ENCODE results near the gene CEP41.

CEP41 gene

GRCh38 chr7:130363026-130363847, 77.6 kb downstream of the CEP41 start:
- DNase-seq = no peak
- H3K27ac ChIP-seq = no peak overlapping the region
- peaks cover 10% of the 10 kb centered on the region for H3K9me3 ChIP-seq (ENCODE audit: severe bottlenecking)
- no peaks in the 10 kb centered on the region for H3K36me3 ChIP-seq
- TF ChIP-seq CTCF (IDR thresholded peaks at IDR 0.05; ENCODE audit: low read depth, low read length) = no peak
- no peaks in the 10 kb centered on the region for H3K27me3 ChIP-seq (ENCODE audit: insufficient read depth, low read depth, severe bottlenecking)
- H3K4me3 ChIP-seq (ENCODE audit: low read depth, low read length) = no peak overlapping the region

GRCh38 chr7:130362251-130362816, 78.5 kb downstream of the CEP41 start:
- Histone ChIP-seq H3K4me3 (ENCODE audit: low read depth, low read length) (no peak overlapping the region), H3K9me3 (ENCODE audit: severe bottlenecking) (peaks cover 10% of the 10 kb centered on the region), H3K36me3 (no peaks in the 10 kb centered on the region), H3K27ac (no peak overlapping the region), H3K27me3 (ENCODE audit: insufficient read depth, low read depth, severe bottlenecking) (no peaks in the 10 kb centered on the region)
- TF ChIP-seq CTCF (IDR thresholded peaks at IDR 0.05; ENCODE audit: low read depth, low read length) = no peak
- no peak for DNase-seq

GRCh38 chr7:130361681-130362080, 79.1 kb downstream of the CEP41 start:
- Histone ChIP-seq H3K9me3 (ENCODE audit: severe bottlenecking) (peaks cover 10% of the 10 kb centered on the region), H3K27me3 (ENCODE audit: insufficient read depth, low read depth, severe bottlenecking) (no peaks in the 10 kb centered on the region), H3K36me3 (no peaks in the 10 kb centered on the region), H3K27ac (no peak overlapping the region), H3K4me3 (ENCODE audit: low read depth, low read length) (no peak overlapping the region)
- TF ChIP-seq CTCF (IDR thresholded peaks at IDR 0.05; ENCODE audit: low read depth, low read length) = no peak
- DNase-seq = no peak

- TF ChIP-seq CTCF (IDR thresholded peaks at IDR 0.05; ENCODE audit: low read depth, low read length) = no peak
- no peak overlapping the region for H3K4me3 ChIP-seq (ENCODE audit: low read depth, low read length)
- no peaks in the 10 kb centered on the region for H3K27me3 ChIP-seq (ENCODE audit: insufficient read depth, low read depth, severe bottlenecking)
- no peak for DNase-seq
- peaks cover 10% of the 10 kb centered on the region for H3K9me3 ChIP-seq (ENCODE audit: severe bottlenecking)
- no peak overlapping the region for H3K27ac ChIP-seq
- H3K36me3 ChIP-seq = no peaks in the 10 kb centered on the region
Observed at GRCh38 chr7:130360518-130360917, 80.3 kb downstream of the CEP41 start.

GRCh38 chr7:130359276-130359857, 81.4 kb downstream of the CEP41 start:
- H3K4me3 ChIP-seq (ENCODE audit: low read depth, low read length) = no peak overlapping the region
- TF ChIP-seq CTCF (IDR thresholded peaks at IDR 0.05; ENCODE audit: low read depth, low read length) = no peak
- peaks cover 10% of the 10 kb centered on the region for H3K9me3 ChIP-seq (ENCODE audit: severe bottlenecking)
- H3K27me3 ChIP-seq (ENCODE audit: insufficient read depth, low read depth, severe bottlenecking) = no peaks in the 10 kb centered on the region
- no peaks in the 10 kb centered on the region for H3K36me3 ChIP-seq
- DNase-seq = no peak
- H3K27ac ChIP-seq = no peak overlapping the region
